Measurements from ENCODE around the gene RASAL1. TPM values are rescaled to one million over a fixed set of nuclear protein-coding genes. Genes with fewer than 3 reads are reported as not detected.

Gene RASAL1
- polyA plus RNA-seq, 1 donor (not counting 4 experiments of a cell fraction or from before 2014, with no cell fraction given) = 0.05 TPM

GRCh38 chr12:113102811-113103210, 32.8 kb downstream of the RASAL1 start:
- FAIRE-seq (no peak), DNase-seq (ENCODE audit: low read depth, low spot score) (no peak)
- no peaks in the 10 kb centered on the region for H3K9me1 ChIP-seq (ENCODE audit: control insufficient read depth, extremely low read depth, insufficient read depth, low read length)
- H3K9ac ChIP-seq (ENCODE audit: control insufficient read depth, extremely low read depth, insufficient read depth, low read length) = no peak overlapping the region
- TF ChIP-seq CTCF (optimal IDR thresholded peaks at IDR 0.05 in 1 of 3, IDR thresholded peaks at IDR 0.05 in 1 of 3, conservative IDR thresholded peaks at IDR 0.05 in 1 of 3; ENCODE audit: extremely low read depth in 1 of 3, insufficient read depth in 2 of 3, low read length in 3 of 3) (no peak), EZH2 (IDR thresholded peaks at IDR 0.05; ENCODE audit: low read length) (no peak)
- no peak overlapping the region for H3K27ac ChIP-seq (ENCODE audit: control insufficient read depth, insufficient read depth, low read length)
- H3K4me2 ChIP-seq (ENCODE audit: control insufficient read depth, extremely low read depth, insufficient read depth, low read depth, low read length) = no peak overlapping the region
- H3K27me3 ChIP-seq (ENCODE audit: control insufficient read depth, extremely low read depth, insufficient read depth, low read length) = no peaks in the 10 kb centered on the region
- no peak overlapping the region for H3K4me3 ChIP-seq (ENCODE audit: control insufficient read depth in 2 of 3, extremely low read depth in 1 of 3, insufficient read depth in 2 of 3, low read depth in 1 of 3, low read length in 3 of 3)
- dilution Hi-C loops (cut with MboI; ENCODE audit: extremely low pct_ligation_motif_present, low sequenced_read_pairs) = no loop called here
- peaks cover 3% of the 10 kb centered on the region for H3K4me1 ChIP-seq (ENCODE audit: control insufficient read depth, extremely low read depth, insufficient read depth, low read length)
- H3K79me2 ChIP-seq (ENCODE audit: control insufficient read depth, insufficient read depth, low read length) = no peaks in the 10 kb centered on the region
- no peaks in the 10 kb centered on the region for H4K20me1 ChIP-seq (ENCODE audit: control insufficient read depth, extremely low read depth, insufficient read depth, low read length)
- no peaks in the 10 kb centered on the region for H3K36me3 ChIP-seq (ENCODE audit: control insufficient read depth in 2 of 2, extremely low read depth in 1 of 2, insufficient read depth in 2 of 2, low read length in 2 of 2)
- H3K9me3 ChIP-seq (ENCODE audit: control insufficient read depth, low read depth, low read length) = no peaks in the 10 kb centered on the region
- no peak overlapping the region for H2AFZ ChIP-seq (ENCODE audit: control insufficient read depth, low read length)

- TF ChIP-seq EZH2 (IDR thresholded peaks at IDR 0.05; ENCODE audit: low read length) = no peak
- TF ChIP-seq CTCF (optimal IDR thresholded peaks at IDR 0.05 in 1 of 3, IDR thresholded peaks at IDR 0.05 in 1 of 3, conservative IDR thresholded peaks at IDR 0.05 in 1 of 3; ENCODE audit: extremely low read depth in 1 of 3, insufficient read depth in 2 of 3, low read length in 3 of 3) = no peak
- Histone ChIP-seq H4K20me1 (ENCODE audit: control insufficient read depth, extremely low read depth, insufficient read depth, low read length) (no peaks in the 10 kb centered on the region), H3K27ac (ENCODE audit: control insufficient read depth, insufficient read depth, low read length) (no peak overlapping the region), H3K4me1 (ENCODE audit: control insufficient read depth, extremely low read depth, insufficient read depth, low read length) (peaks cover 3% of the 10 kb centered on the region), H3K9me1 (ENCODE audit: control insufficient read depth, extremely low read depth, insufficient read depth, low read length) (no peaks in the 10 kb centered on the region), H3K27me3 (ENCODE audit: control insufficient read depth, extremely low read depth, insufficient read depth, low read length) (no peaks in the 10 kb centered on the region), H3K4me3 (ENCODE audit: control insufficient read depth in 2 of 3, extremely low read depth in 1 of 3, insufficient read depth in 2 of 3, low read depth in 1 of 3, low read length in 3 of 3) (no peak overlapping the region), H3K36me3 (ENCODE audit: control insufficient read depth in 2 of 2, extremely low read depth in 1 of 2, insufficient read depth in 2 of 2, low read length in 2 of 2) (no peaks in the 10 kb centered on the region), H3K9me3 (ENCODE audit: control insufficient read depth, low read depth, low read length) (no peaks in the 10 kb centered on the region), H2AFZ (ENCODE audit: control insufficient read depth, low read length) (no peak overlapping the region), H3K4me2 (ENCODE audit: control insufficient read depth, extremely low read depth, insufficient read depth, low read depth, low read length) (no peak overlapping the region), H3K79me2 (ENCODE audit: control insufficient read depth, insufficient read depth, low read length) (no peaks in the 10 kb centered on the region), H3K9ac (ENCODE audit: control insufficient read depth, extremely low read depth, insufficient read depth, low read length) (no peak overlapping the region)
- FAIRE-seq = no peak
- dilution Hi-C loops (cut with MboI; ENCODE audit: extremely low pct_ligation_motif_present, low sequenced_read_pairs) = no loop called here
- DNase-seq (ENCODE audit: low read depth, low spot score) = no peak
Measured at GRCh38 chr12:113101751-113102150, 33.8 kb downstream of the RASAL1 start.

Data from keratinocyte (primary cell).